Activated CD8-positive, alpha-beta T cell treated with anti-CD3 and anti-CD28 coated beads for 36 hours (primary cell): Measurements from ENCODE around the gene AK2. TPM values are rescaled to one million over a fixed set of nuclear protein-coding genes. Genes with fewer than 3 reads are reported as not detected.

Experiments used
- ATAC-seq: fragments of 200-7000 bp; cut with Tn5 transposase; one replicate; pipeline ENCODE4 v1.10.0; 2021; ENCODE audit warnings: mild to moderate bottlenecking, moderate library complexity
- CTCF ChIA-PET: fragments of 350-600 bp; sonication (Branson Sonifier 250); formaldehyde crosslinking; loops from one replicate; lab custom pipeline; 2021; ENCODE audit warnings: antibody characterized with exemption; lab: Charles Lee
- POLR2A ChIA-PET: fragments of 350-600 bp; sonication (Branson Sonifier 250); formaldehyde crosslinking; loops from one replicate; lab custom pipeline; 2021; ENCODE audit warnings: antibody characterized with exemption; lab: Charles Lee
- DNase-seq: peaks from one replicate; pipeline ENCODE4 v3.0.0-alpha.2; 2020
- H3K27ac Mint-ChIP-seq: one replicate; pipeline ENCODE4 v1.8.0; 2021; ENCODE audit warnings: mild to moderate bottlenecking, mixed read lengths
- H3K27me3 Mint-ChIP-seq: one replicate; pipeline ENCODE4 v1.8.0; 2021; ENCODE audit warnings: mixed read lengths
- H3K36me3 Mint-ChIP-seq: one replicate; pipeline ENCODE4 v1.8.0; 2021; ENCODE audit warnings: low read depth, mixed read lengths
- H3K4me1 Mint-ChIP-seq: one replicate; pipeline ENCODE4 v1.8.0; 2021; ENCODE audit warnings: low read depth, mixed read lengths
- H3K4me3 Mint-ChIP-seq: one replicate; pipeline ENCODE4 v1.8.0; 2021; ENCODE audit warnings: mild to moderate bottlenecking, moderate library complexity, mixed read lengths
- H3K9me3 Mint-ChIP-seq: one replicate; pipeline ENCODE4 v1.8.0; 2021; ENCODE audit warnings: mixed read lengths
- intact Hi-C: fragments of 100-400 bp; cut with micrococcal nuclease; formaldehyde crosslinking; loops from one replicate; pipeline ENCODE4 v1.10.0; 2022
- total RNA-seq, 2 experiments: library from RNA; stranded (reverse); gene quantifications; one replicate each; pipeline ENCODE4 v1.2.3, GENCODE V29; 2021
- TF ChIP-seq, protein P1 (sequence below): fragments of 200-600 bp; IDR thresholded peaks from one replicate; pipeline ENCODE4 v1.8.0; 2022; ENCODE audit warnings: antibody characterized with exemption, mild to moderate bottlenecking

AK2 gene
- total RNA-seq, 2 experiments from 2014 or later, result 404 TPM

DNA sequence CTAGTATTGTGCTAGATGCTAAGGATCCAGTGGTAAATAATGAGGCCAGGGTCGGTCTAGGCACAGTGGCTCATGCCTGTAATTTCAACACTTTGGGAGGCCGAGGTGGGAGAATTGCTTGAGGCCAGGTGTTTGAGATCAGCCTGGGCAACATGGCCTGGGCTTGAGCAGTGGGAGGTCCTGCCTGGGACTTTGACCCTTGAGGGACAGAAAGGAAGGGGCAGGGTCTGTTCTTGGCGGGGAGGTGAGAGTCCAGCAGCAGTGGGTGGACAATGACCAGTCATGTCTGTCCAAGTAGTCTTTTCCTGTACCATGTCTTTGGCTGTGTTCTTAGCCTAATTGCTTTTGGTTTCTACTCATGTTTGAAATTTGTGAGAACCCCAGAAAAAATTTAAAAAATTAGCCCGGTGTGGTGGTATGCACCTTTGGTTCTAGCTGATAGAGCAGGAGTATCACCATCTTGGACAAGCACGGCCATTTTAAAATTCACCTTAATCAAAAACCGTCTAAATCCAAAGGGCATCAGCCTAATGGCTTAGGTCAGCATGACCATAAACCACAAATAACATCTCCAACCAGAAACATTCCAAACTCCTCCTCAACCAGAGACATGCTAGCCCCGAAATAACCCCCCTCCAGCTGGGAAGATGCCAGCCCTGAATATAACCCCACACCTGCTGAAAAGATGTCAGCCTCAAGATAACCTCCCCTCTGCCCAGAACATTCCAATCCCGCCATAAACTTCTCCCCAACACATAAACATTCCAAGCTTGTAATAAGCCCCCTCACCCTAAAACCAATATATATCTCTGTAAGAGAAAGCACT is 6.8 kb upstream of the AK2 start:
- DNase-seq, result no peak
- no peaks in the 10 kb centered on the region for H3K27me3 Mint-ChIP-seq
- H3K4me1 Mint-ChIP-seq, result peaks cover 11% of the 10 kb centered on the region
- POLR2A ChIA-PET, result interaction anchor here (0.9 kb wide), 1 partner anchor 13 kb away, joined by 3 read pairs; no protein-coding TSS in a partner anchor
- no peaks in the 10 kb centered on the region for H3K36me3 Mint-ChIP-seq
- H3K4me3 Mint-ChIP-seq, result no peak overlapping the region
- TF ChIP-seq, protein P1, sequence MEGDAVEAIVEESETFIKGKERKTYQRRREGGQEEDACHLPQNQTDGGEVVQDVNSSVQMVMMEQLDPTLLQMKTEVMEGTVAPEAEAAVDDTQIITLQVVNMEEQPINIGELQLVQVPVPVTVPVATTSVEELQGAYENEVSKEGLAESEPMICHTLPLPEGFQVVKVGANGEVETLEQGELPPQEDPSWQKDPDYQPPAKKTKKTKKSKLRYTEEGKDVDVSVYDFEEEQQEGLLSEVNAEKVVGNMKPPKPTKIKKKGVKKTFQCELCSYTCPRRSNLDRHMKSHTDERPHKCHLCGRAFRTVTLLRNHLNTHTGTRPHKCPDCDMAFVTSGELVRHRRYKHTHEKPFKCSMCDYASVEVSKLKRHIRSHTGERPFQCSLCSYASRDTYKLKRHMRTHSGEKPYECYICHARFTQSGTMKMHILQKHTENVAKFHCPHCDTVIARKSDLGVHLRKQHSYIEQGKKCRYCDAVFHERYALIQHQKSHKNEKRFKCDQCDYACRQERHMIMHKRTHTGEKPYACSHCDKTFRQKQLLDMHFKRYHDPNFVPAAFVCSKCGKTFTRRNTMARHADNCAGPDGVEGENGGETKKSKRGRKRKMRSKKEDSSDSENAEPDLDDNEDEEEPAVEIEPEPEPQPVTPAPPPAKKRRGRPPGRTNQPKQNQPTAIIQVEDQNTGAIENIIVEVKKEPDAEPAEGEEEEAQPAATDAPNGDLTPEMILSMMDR, result no peak
- CTCF ChIA-PET, result interaction anchor here (1.4 to 1.5 kb wide), 2 partner anchors 11 to 12 kb away, joined by 3 to 5 read pairs; no protein-coding TSS in a partner anchor
- no peak for ATAC-seq
- intact Hi-C loops, result no loop called here
- no peak overlapping the region for H3K27ac Mint-ChIP-seq
- no peaks in the 10 kb centered on the region for H3K9me3 Mint-ChIP-seq

DNA sequence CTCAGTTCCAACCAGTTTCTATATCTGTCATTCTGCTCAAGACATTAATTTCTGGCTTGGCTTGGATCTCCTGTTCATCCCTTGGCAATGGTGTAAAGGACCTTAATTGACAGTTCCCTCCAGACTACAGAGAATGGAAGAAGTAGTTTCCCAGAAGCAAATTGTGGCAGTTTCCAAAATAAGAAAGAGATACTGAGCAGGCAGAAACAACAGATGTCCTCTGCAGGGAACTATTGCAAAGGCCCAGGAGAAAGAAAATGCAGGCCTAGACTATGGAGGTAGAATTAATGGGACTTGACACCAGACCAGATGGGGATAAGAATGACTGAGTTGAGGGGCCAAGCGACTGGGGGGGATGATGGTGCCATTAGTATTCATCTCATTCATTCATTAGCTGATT is 6.1 kb upstream of the AK2 start:
- no peak overlapping the region for H3K4me3 Mint-ChIP-seq
- no peaks in the 10 kb centered on the region for H3K9me3 Mint-ChIP-seq

DNA sequence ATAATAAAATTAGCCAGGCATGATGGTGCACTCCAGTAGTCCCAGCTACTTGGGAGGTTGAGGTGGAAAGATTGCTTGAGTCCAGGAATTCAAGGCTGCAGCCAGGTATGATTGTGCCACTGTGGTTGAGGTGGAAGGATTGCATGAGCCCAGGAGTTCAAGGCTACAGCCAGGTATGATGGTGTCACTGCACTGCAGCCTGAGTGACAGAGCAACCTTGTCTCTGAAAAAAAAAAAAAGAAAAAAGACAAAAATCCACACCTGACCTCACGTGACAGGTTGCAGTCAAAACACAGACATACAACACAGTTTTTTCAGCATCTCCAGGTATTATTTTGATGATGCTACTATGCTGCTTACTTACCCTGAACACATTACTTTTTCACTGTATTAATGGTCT is 4.3 kb upstream of the AK2 start:
- TF ChIP-seq, protein P1, result no peak
- ATAC-seq, result no peak
- no peak for DNase-seq
- Mint-ChIP-seq H3K9me3 (no peaks in the 10 kb centered on the region), H3K4me1 (peaks cover 15% of the 10 kb centered on the region), H3K36me3 (peaks cover 6% of the 10 kb centered on the region), H3K27ac (no peak overlapping the region), H3K4me3 (no peak overlapping the region), H3K27me3 (no peaks in the 10 kb centered on the region)
- CTCF ChIA-PET, result interaction anchor here (1.2 kb wide), 1 partner anchor 15 kb away, joined by 3 read pairs; no protein-coding TSS in a partner anchor
- intact Hi-C loops, result no loop called here
- POLR2A ChIA-PET, result no interaction called here

More for the DNA sequence above, 6.1 kb upstream of the AK2 start:
- DNase-seq (no peak), ATAC-seq (no peak)
- POLR2A ChIA-PET, result interaction anchor here (1.6 kb wide), 1 partner anchor 15 kb away, joined by 5 read pairs; no protein-coding TSS in a partner anchor
- peaks cover 11% of the 10 kb centered on the region for H3K4me1 Mint-ChIP-seq
- CTCF ChIA-PET, result interaction anchor here (1.5 kb wide), 1 partner anchor 13 kb away, joined by 5 read pairs; no protein-coding TSS in a partner anchor
- TF ChIP-seq, protein P1, result no peak
- no peak overlapping the region for H3K27ac Mint-ChIP-seq
- H3K36me3 Mint-ChIP-seq, result no peaks in the 10 kb centered on the region
- H3K27me3 Mint-ChIP-seq, result no peaks in the 10 kb centered on the region
- intact Hi-C loops, result no loop called here

DNA sequence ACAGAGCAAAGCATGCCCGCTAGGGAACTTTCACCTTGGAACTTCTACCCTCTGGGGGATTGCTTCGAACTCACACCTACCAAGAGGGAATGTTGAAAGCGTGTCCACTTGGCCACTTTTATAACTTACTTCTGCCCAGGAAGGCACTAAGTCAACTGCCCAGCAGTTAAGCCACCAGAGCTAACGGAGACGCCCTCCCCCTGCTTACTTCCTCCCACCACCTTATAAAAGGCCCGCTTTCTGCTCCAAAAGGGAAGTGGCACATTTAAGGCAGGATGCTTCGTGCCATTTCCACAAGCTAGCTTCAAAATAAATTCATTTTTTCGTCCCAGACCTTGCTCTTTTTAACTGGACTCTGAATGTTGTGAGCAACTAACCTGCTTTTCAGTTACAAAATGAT is 3.2 kb upstream of the AK2 start:
- POLR2A ChIA-PET, result interaction anchor here (1.3 kb wide), 1 partner anchor 14 kb away, joined by 4 read pairs; no protein-coding TSS in a partner anchor

More for the DNA sequence above, 3.2 kb upstream of the AK2 start:
- Mint-ChIP-seq H3K36me3 (peaks cover 15% of the 10 kb centered on the region), H3K27ac (no peak overlapping the region), H3K9me3 (no peaks in the 10 kb centered on the region), H3K4me3 (no peak overlapping the region), H3K4me1 (peaks cover 12% of the 10 kb centered on the region), H3K27me3 (no peaks in the 10 kb centered on the region)
- CTCF ChIA-PET, result no interaction called here
- DNase-seq (no peak), ATAC-seq (no peak)
- intact Hi-C loops, result loop anchor here (10.0 kb wide), 1 partner anchor 115 kb away; no protein-coding TSS in a partner anchor
- TF ChIP-seq, protein P1, result no peak
